ENCODE data around the gene PSMB4. TPM values are rescaled to one million over a fixed set of nuclear protein-coding genes. Genes with fewer than 3 reads are reported as not detected.

PSMB4 gene
- polyA plus RNA-seq, 3 donors, result 69.6 to 316 (median 85.6) TPM

GRCh38 chr1:151364996-151365395, 34.4 kb upstream of the PSMB4 start:
- Histone ChIP-seq H3K27ac (ENCODE audit: low read depth in 1 of 2, low read length in 2 of 2) (no peak overlapping the region), H3K4me3 (replicated peaks in 1 of 3; ENCODE audit: low read depth in 2 of 3, low read length in 3 of 3) (no peak overlapping the region), H3K9ac (ENCODE audit: insufficient read depth, low read length, poor library complexity, severe bottlenecking) (no peak overlapping the region), H3K27me3 (ENCODE audit: control insufficient read depth in 2 of 2, insufficient read depth in 2 of 2, low read length in 2 of 2) (no peaks in the 10 kb centered on the region), H3K36me3 (replicated peaks in 1 of 2; ENCODE audit: control insufficient read depth in 1 of 2, insufficient read depth in 2 of 2, low read length in 2 of 2) (no peaks in the 10 kb centered on the region), H3K4me2 (replicated peaks; ENCODE audit: extremely low read depth, low read length, poor library complexity, severe bottlenecking) (no peak overlapping the region), H2AFZ (ENCODE audit: insufficient read depth, low read depth, low read length, poor library complexity, severe bottlenecking) (no peak overlapping the region), H3K79me2 (ENCODE audit: insufficient read depth, low read length) (no peaks in the 10 kb centered on the region), H4K20me1 (ENCODE audit: insufficient read depth, low read length) (no peaks in the 10 kb centered on the region), H3K4me1 (ENCODE audit: control insufficient read depth in 1 of 2, insufficient read depth in 2 of 2, low read length in 2 of 2) (peaks cover 7 to 12% of the 10 kb centered on the region in 2 donors), H3K9me3 (replicated peaks in 1 of 2; ENCODE audit: control insufficient read depth in 1 of 2, insufficient read depth in 1 of 2, low read length in 2 of 2) (peaks cover 10 to 11% of the 10 kb centered on the region in 2 donors)
- Mint-ChIP-seq H3K27ac (no peak overlapping the region), H3K4me1 (peaks cover 12% of the 10 kb centered on the region), H3K36me3 (no peaks in the 10 kb centered on the region), H3K27me3 (ENCODE audit: low read depth in 3 of 3) (peaks cover 0 to 3% (median 2%) of the 10 kb centered on the region in 3 donors), H3K4me3 (no peak overlapping the region), H3K9me3 (peaks cover 12 to 18% (median 16%) of the 10 kb centered on the region in 7 donors)
- intact Hi-C loops (cut with micrococcal nuclease), result no loop called here
- WGBS (ENCODE audit: insufficient coverage), result 83% methylated on average over 1 of the region's 4 CpGs
- DNase-seq, result no peak
- no peak for TF ChIP-seq CTCF (IDR thresholded peaks at IDR 0.05)

GRCh38 chr1:151367658-151368392, 31.5 kb upstream of the PSMB4 start:
- H4K20me1 ChIP-seq (ENCODE audit: insufficient read depth, low read length), result no peaks in the 10 kb centered on the region
- no peaks in the 10 kb centered on the region for H3K36me3 ChIP-seq (replicated peaks in 1 of 2; ENCODE audit: control insufficient read depth in 1 of 2, insufficient read depth in 2 of 2, low read length in 2 of 2)
- no peak for TF ChIP-seq CTCF (IDR thresholded peaks at IDR 0.05)
- Mint-ChIP-seq H3K4me3 (no peak overlapping the region), H3K36me3 (no peaks in the 10 kb centered on the region), H3K4me1 (peaks cover 26% of the 10 kb centered on the region), H3K9me3 (peaks cover under 1 to 6% (median 4%) of the 10 kb centered on the region in 7 donors), H3K27me3 (ENCODE audit: low read depth in 3 of 3) (peaks cover 0 to 3% (median 1%) of the 10 kb centered on the region in 3 donors), H3K27ac (no peak overlapping the region)
- H3K4me3 ChIP-seq (replicated peaks in 1 of 3; ENCODE audit: low read depth in 2 of 3, low read length in 3 of 3), result no peak overlapping the region
- H3K4me1 ChIP-seq (ENCODE audit: control insufficient read depth in 1 of 2, insufficient read depth in 2 of 2, low read length in 2 of 2), result peaks cover 22 to 39% of the 10 kb centered on the region in 2 donors
- no peaks in the 10 kb centered on the region for H3K79me2 ChIP-seq (ENCODE audit: insufficient read depth, low read length)
- 93% methylated on average over 5 of the region's 8 CpGs for WGBS (ENCODE audit: insufficient coverage)
- H3K9me3 ChIP-seq (replicated peaks in 1 of 2; ENCODE audit: control insufficient read depth in 1 of 2, insufficient read depth in 1 of 2, low read length in 2 of 2), result peaks cover 0 to 2% of the 10 kb centered on the region in 2 donors
- intact Hi-C loops (cut with micrococcal nuclease), result no loop called here
- H3K9ac ChIP-seq (ENCODE audit: insufficient read depth, low read length, poor library complexity, severe bottlenecking), result no peak overlapping the region
- H3K27me3 ChIP-seq (ENCODE audit: control insufficient read depth in 2 of 2, insufficient read depth in 2 of 2, low read length in 2 of 2), result no peaks in the 10 kb centered on the region
- H2AFZ ChIP-seq (ENCODE audit: insufficient read depth, low read depth, low read length, poor library complexity, severe bottlenecking), result no peak overlapping the region
- no peak overlapping the region for H3K4me2 ChIP-seq (replicated peaks; ENCODE audit: extremely low read depth, low read length, poor library complexity, severe bottlenecking)
- no peak for DNase-seq
- no peak overlapping the region for H3K27ac ChIP-seq (ENCODE audit: low read depth in 1 of 2, low read length in 2 of 2)
